ENCODE data around the gene MYO1H.

DNA sequence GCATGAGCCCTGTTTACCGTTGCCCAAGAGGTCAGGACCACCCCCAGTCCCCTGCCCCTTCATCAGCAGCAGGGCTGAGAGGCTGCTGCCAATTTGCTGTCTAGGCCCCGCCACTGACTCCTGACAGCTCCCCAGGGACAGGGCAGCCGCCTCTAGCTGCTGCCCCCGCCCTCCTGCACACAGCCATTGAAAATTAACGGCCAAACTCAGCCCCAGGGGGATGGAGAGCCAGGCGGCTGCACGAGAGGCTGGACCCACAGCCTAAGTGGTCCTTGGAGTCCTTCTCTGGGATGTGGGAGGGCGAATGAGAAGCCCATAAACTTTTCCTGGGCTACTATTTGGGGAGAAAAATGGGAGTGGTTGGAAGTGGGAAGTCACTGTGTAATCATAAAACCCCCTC lies 43.2 kb upstream of the MYO1H start:
- TF ChIP-seq, protein P1, sequence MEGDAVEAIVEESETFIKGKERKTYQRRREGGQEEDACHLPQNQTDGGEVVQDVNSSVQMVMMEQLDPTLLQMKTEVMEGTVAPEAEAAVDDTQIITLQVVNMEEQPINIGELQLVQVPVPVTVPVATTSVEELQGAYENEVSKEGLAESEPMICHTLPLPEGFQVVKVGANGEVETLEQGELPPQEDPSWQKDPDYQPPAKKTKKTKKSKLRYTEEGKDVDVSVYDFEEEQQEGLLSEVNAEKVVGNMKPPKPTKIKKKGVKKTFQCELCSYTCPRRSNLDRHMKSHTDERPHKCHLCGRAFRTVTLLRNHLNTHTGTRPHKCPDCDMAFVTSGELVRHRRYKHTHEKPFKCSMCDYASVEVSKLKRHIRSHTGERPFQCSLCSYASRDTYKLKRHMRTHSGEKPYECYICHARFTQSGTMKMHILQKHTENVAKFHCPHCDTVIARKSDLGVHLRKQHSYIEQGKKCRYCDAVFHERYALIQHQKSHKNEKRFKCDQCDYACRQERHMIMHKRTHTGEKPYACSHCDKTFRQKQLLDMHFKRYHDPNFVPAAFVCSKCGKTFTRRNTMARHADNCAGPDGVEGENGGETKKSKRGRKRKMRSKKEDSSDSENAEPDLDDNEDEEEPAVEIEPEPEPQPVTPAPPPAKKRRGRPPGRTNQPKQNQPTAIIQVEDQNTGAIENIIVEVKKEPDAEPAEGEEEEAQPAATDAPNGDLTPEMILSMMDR (conservative IDR thresholded peaks at IDR 0.05; ENCODE audit: low read length): no peak
- TF ChIP-seq EZH2phosphoT487 (IDR thresholded peaks at IDR 0.05; ENCODE audit: borderline replicate concordance, low read depth, low read length): no peak

Measured in OCI-LY7 (cell line).